Measurements from ENCODE around the gene LRCH1. TPM values are rescaled to one million over a fixed set of nuclear protein-coding genes. Genes with fewer than 3 reads are reported as not detected.

Gene LRCH1
- total RNA-seq, 2 experiments from 2014 or later: 19.8 to 20.9 TPM

GRCh38 chr13:46606970-46607369, 54.0 kb downstream of the LRCH1 start:
- CTCF ChIA-PET: no interaction called here
- Mint-ChIP-seq H3K36me3 (no peaks in the 10 kb centered on the region), H3K27ac (no peak overlapping the region), H3K9me3 (ENCODE audit: low read depth) (no peaks in the 10 kb centered on the region), H3K4me3 (no peak overlapping the region), H3K27me3 (no peaks in the 10 kb centered on the region), H3K4me1 (peaks cover 39% of the 10 kb centered on the region)
- ATAC-seq (no peak), DNase-seq (no peak)

GRCh38 chr13:46607768-46608564, 55.0 kb downstream of the LRCH1 start:
- H3K36me3 Mint-ChIP-seq: no peaks in the 10 kb centered on the region
- H3K4me3 Mint-ChIP-seq: no peak overlapping the region
- CTCF ChIA-PET: no interaction called here
- no peaks in the 10 kb centered on the region for H3K27me3 Mint-ChIP-seq
- H3K9me3 Mint-ChIP-seq (ENCODE audit: low read depth): no peaks in the 10 kb centered on the region
- peaks cover 31% of the 10 kb centered on the region for H3K4me1 Mint-ChIP-seq
- H3K27ac Mint-ChIP-seq: no peak overlapping the region
- DNase-seq (no peak), ATAC-seq (no peak)

- CTCF ChIA-PET: interaction anchor here (0.9 to 1.0 kb wide), 2 partner anchors 14 to 57 kb away, joined by 3 read pairs; no protein-coding TSS in a partner anchor
- ATAC-seq (no peak), DNase-seq (no peak)
- H3K27ac Mint-ChIP-seq: no peak overlapping the region
- no peaks in the 10 kb centered on the region for H3K36me3 Mint-ChIP-seq
- no peaks in the 10 kb centered on the region for H3K9me3 Mint-ChIP-seq (ENCODE audit: low read depth)
- H3K4me1 Mint-ChIP-seq: peaks cover 28% of the 10 kb centered on the region
- H3K27me3 Mint-ChIP-seq: no peaks in the 10 kb centered on the region
- H3K4me3 Mint-ChIP-seq: no peak overlapping the region
Observed at GRCh38 chr13:46609052-46609451, 56.1 kb downstream of the LRCH1 start.

- no peak for DNase-seq
- H3K9me3 Mint-ChIP-seq (ENCODE audit: low read depth): no peaks in the 10 kb centered on the region
- H3K27ac Mint-ChIP-seq: no peak overlapping the region
- H3K36me3 Mint-ChIP-seq: no peaks in the 10 kb centered on the region
- CTCF ChIA-PET: interaction anchor here (0.9 to 1.0 kb wide), 2 partner anchors 15 to 58 kb away, joined by 3 read pairs; no protein-coding TSS in a partner anchor
- ATAC-seq: no peak
- no peak overlapping the region for H3K4me3 Mint-ChIP-seq
- H3K27me3 Mint-ChIP-seq: no peaks in the 10 kb centered on the region
- H3K4me1 Mint-ChIP-seq: peaks cover 28% of the 10 kb centered on the region
Observed at GRCh38 chr13:46609726-46610125, 56.8 kb downstream of the LRCH1 start.

- Mint-ChIP-seq H3K36me3 (no peaks in the 10 kb centered on the region), H3K4me1 (peaks cover 23% of the 10 kb centered on the region)
- CTCF ChIA-PET: no interaction called here
Observed at GRCh38 chr13:46612267-46612666, 59.3 kb downstream of the LRCH1 start.

GRCh38 chr13:46613409-46614049, 60.6 kb downstream of the LRCH1 start:
- H3K9me3 Mint-ChIP-seq (ENCODE audit: low read depth): no peaks in the 10 kb centered on the region
- peaks cover 14% of the 10 kb centered on the region for H3K4me1 Mint-ChIP-seq
- CTCF ChIA-PET: no interaction called here
- no peak overlapping the region for H3K27ac Mint-ChIP-seq
- H3K27me3 Mint-ChIP-seq: no peaks in the 10 kb centered on the region
- H3K4me3 Mint-ChIP-seq: no peak overlapping the region
- H3K36me3 Mint-ChIP-seq: no peaks in the 10 kb centered on the region
- DNase-seq (no peak), ATAC-seq (no peak)

More at GRCh38 chr13:46612267-46612666, 59.3 kb downstream of the LRCH1 start:
- ATAC-seq (no peak), DNase-seq (no peak)
- Mint-ChIP-seq H3K27ac (no peak overlapping the region), H3K27me3 (no peaks in the 10 kb centered on the region), H3K9me3 (ENCODE audit: low read depth) (no peaks in the 10 kb centered on the region), H3K4me3 (no peak overlapping the region)

GRCh38 chr13:46614582-46614981, 61.6 kb downstream of the LRCH1 start:
- no peak for ATAC-seq
- no peak overlapping the region for H3K4me3 Mint-ChIP-seq
- H3K27me3 Mint-ChIP-seq: no peaks in the 10 kb centered on the region
- no peaks in the 10 kb centered on the region for H3K9me3 Mint-ChIP-seq (ENCODE audit: low read depth)
- H3K36me3 Mint-ChIP-seq: no peaks in the 10 kb centered on the region
- peaks cover 14% of the 10 kb centered on the region for H3K4me1 Mint-ChIP-seq
- DNase-seq: no peak
- no peak overlapping the region for H3K27ac Mint-ChIP-seq
- CTCF ChIA-PET: no interaction called here

- CTCF ChIA-PET: no interaction called here
- Mint-ChIP-seq H3K27ac (no peak overlapping the region), H3K4me1 (peaks cover 14% of the 10 kb centered on the region), H3K36me3 (no peaks in the 10 kb centered on the region), H3K9me3 (ENCODE audit: low read depth) (no peaks in the 10 kb centered on the region), H3K4me3 (no peak overlapping the region), H3K27me3 (no peaks in the 10 kb centered on the region)
- DNase-seq (no peak), ATAC-seq (no peak)
Observed at GRCh38 chr13:46615888-46616531, 63.0 kb downstream of the LRCH1 start.

- CTCF ChIA-PET: interaction anchor here (1.0 kb wide), 1 partner anchor 66 kb away, joined by 3 read pairs; no protein-coding TSS in a partner anchor
Observed at GRCh38 chr13:46617229-46617721, 64.3 kb downstream of the LRCH1 start.

GRCh38 chr13:46617885-46618284, 64.9 kb downstream of the LRCH1 start:
- CTCF ChIA-PET: interaction anchor here (1.0 kb wide), 1 partner anchor 66 kb away, joined by 3 read pairs; no protein-coding TSS in a partner anchor
- H3K4me3 Mint-ChIP-seq: no peak overlapping the region
- H3K36me3 Mint-ChIP-seq: no peaks in the 10 kb centered on the region

More at GRCh38 chr13:46617229-46617721, 64.3 kb downstream of the LRCH1 start:
- H3K27ac Mint-ChIP-seq: no peak overlapping the region
- no peak for ATAC-seq
- DNase-seq: no peak
- H3K27me3 Mint-ChIP-seq: no peaks in the 10 kb centered on the region
- no peaks in the 10 kb centered on the region for H3K9me3 Mint-ChIP-seq (ENCODE audit: low read depth)
- H3K4me1 Mint-ChIP-seq: peaks cover 14% of the 10 kb centered on the region
- H3K36me3 Mint-ChIP-seq: no peaks in the 10 kb centered on the region
- H3K4me3 Mint-ChIP-seq: no peak overlapping the region

GRCh38 chr13:46618694-46619254, 65.8 kb downstream of the LRCH1 start:
- no peaks in the 10 kb centered on the region for H3K36me3 Mint-ChIP-seq
- ATAC-seq (no peak), DNase-seq (no peak)
- H3K4me3 Mint-ChIP-seq: no peak overlapping the region
- CTCF ChIA-PET: no interaction called here
- no peaks in the 10 kb centered on the region for H3K27me3 Mint-ChIP-seq
- no peaks in the 10 kb centered on the region for H3K9me3 Mint-ChIP-seq (ENCODE audit: low read depth)
- no peak overlapping the region for H3K27ac Mint-ChIP-seq
- peaks cover 14% of the 10 kb centered on the region for H3K4me1 Mint-ChIP-seq

More at GRCh38 chr13:46617885-46618284, 64.9 kb downstream of the LRCH1 start:
- ATAC-seq (no peak), DNase-seq (no peak)
- Mint-ChIP-seq H3K27ac (no peak overlapping the region), H3K9me3 (ENCODE audit: low read depth) (no peaks in the 10 kb centered on the region), H3K27me3 (no peaks in the 10 kb centered on the region), H3K4me1 (peaks cover 14% of the 10 kb centered on the region)

GRCh38 chr13:46620029-46620428, 67.1 kb downstream of the LRCH1 start:
- Mint-ChIP-seq H3K27ac (no peak overlapping the region), H3K36me3 (no peaks in the 10 kb centered on the region), H3K27me3 (no peaks in the 10 kb centered on the region), H3K9me3 (ENCODE audit: low read depth) (no peaks in the 10 kb centered on the region), H3K4me1 (peaks cover 14% of the 10 kb centered on the region), H3K4me3 (no peak overlapping the region)
- ATAC-seq (no peak), DNase-seq (no peak)
- CTCF ChIA-PET: no interaction called here

GRCh38 chr13:46620471-46620870, 67.5 kb downstream of the LRCH1 start:
- Mint-ChIP-seq H3K36me3 (no peaks in the 10 kb centered on the region), H3K27ac (no peak overlapping the region), H3K9me3 (ENCODE audit: low read depth) (no peaks in the 10 kb centered on the region), H3K4me3 (no peak overlapping the region), H3K27me3 (no peaks in the 10 kb centered on the region), H3K4me1 (peaks cover 13% of the 10 kb centered on the region)
- no peak for ATAC-seq
- no peak for DNase-seq
- CTCF ChIA-PET: no interaction called here
